Body of pancreas (tissue), 4 donors: ENCODE data around the gene OR52A1.

Experiments used
- CTCF ChIP-seq, 7 experiments: fragments of 450-650 bp in 4 of 7; fragments of 200-600 bp in 3 of 7; sonication (generic) in 3 of 7; IDR thresholded peaks; one replicate each; pipeline ENCODE4 v1.5.1; 2016 to 2019; ENCODE audit warnings: antibody characterized with exemption in 7 of 7
- POLR2A ChIP-seq, 3 donors: fragments of 450-650 bp; IDR thresholded peaks; one replicate each; pipeline ENCODE4 v1.6.1; 2016; ENCODE audit warnings: antibody characterized with exemption in 3 of 3, mild to moderate bottlenecking in 2 of 3

GRCh38 chr11:5096011-5096410, 58.5 kb downstream of the OR52A1 start:
- TF ChIP-seq POLR2A (IDR thresholded peaks at IDR 0.05) (no peak), CTCF (IDR thresholded peaks at IDR 0.05) (no peak)
